Osteoblast (primary cell): ENCODE results near the gene TSACC. TPM values are rescaled to one million over a fixed set of nuclear protein-coding genes. Genes with fewer than 3 reads are reported as not detected.

Experiments used
- DNase-seq: peaks from one replicate; pipeline ENCODE4 v3.0.0; 2011; ENCODE audit warnings: low spot score, mixed read lengths; ENCODE audit not compliant: insufficient read length; ENCODE audit errors: missing footprints
- H2AFZ ChIP-seq: 2 replicates; pipeline ENCODE4 v1.6.0; 2011; ENCODE audit warnings: mild to moderate bottlenecking, low read length
- H3K27ac ChIP-seq: 2 replicates; pipeline ENCODE4 v1.5.1; 2011; ENCODE audit warnings: mild to moderate bottlenecking, low read depth, low read length, moderate library complexity
- H3K27me3 ChIP-seq: 2 replicates; pipeline ENCODE4 v1.6.0; 2012; ENCODE audit warnings: mild to moderate bottlenecking, control low read depth, inconsistent platforms, low read length, moderate library complexity; ENCODE audit not compliant: insufficient read depth
- H3K36me3 ChIP-seq: 2 replicates; pipeline ENCODE4 v1.5.1; 2011; ENCODE audit warnings: mild to moderate bottlenecking, low read length, control low read depth, moderate library complexity; ENCODE audit not compliant: insufficient read depth
- H3K4me1 ChIP-seq: 2 replicates; pipeline ENCODE4 v1.5.1; 2011; ENCODE audit warnings: mild to moderate bottlenecking, low read length, control low read depth, moderate library complexity; ENCODE audit not compliant: insufficient read depth
- H3K4me2 ChIP-seq: 2 replicates; pipeline ENCODE4 v1.6.0; 2011; ENCODE audit warnings: mild to moderate bottlenecking, low read length; ENCODE audit not compliant: insufficient read depth
- H3K4me3 ChIP-seq: fragments of 200-600 bp; sonication (generic); 3 replicates; pipeline ENCODE4 v1.5.1; 2012; ENCODE audit warnings: mild to moderate bottlenecking, low read length, inconsistent platforms; ENCODE audit not compliant: insufficient read depth
- H3K79me2 ChIP-seq: 2 replicates; pipeline ENCODE4 v1.6.0; 2012; ENCODE audit warnings: mild to moderate bottlenecking, low read length, control low read depth, inconsistent platforms; ENCODE audit not compliant: insufficient read depth
- H3K9me3 ChIP-seq: 2 replicates; pipeline ENCODE4 v1.5.1; 2011; ENCODE audit warnings: low read depth, low read length, control low read depth
- H4K20me1 ChIP-seq: 2 replicates; pipeline ENCODE4 v1.6.0; 2012; ENCODE audit warnings: mild to moderate bottlenecking, low read length, control low read depth; ENCODE audit not compliant: insufficient read depth
- CTCF ChIP-seq: IDR thresholded peaks from 2 replicates; pipeline ENCODE4 v1.5.1; 2011; ENCODE audit warnings: mild to moderate bottlenecking, low read depth, low read length, moderate library complexity; ENCODE audit errors: extremely low read depth
- total RNA-seq: library from RNA; depleted of rRNA; stranded (reverse); fragments of >200 nt; gene quantifications from 2 replicates; pipeline ENCODE4 v1.2.3, GENCODE V29; 2012

Gene TSACC
- total RNA-seq, 1 donor = 0.36 TPM

DNA sequence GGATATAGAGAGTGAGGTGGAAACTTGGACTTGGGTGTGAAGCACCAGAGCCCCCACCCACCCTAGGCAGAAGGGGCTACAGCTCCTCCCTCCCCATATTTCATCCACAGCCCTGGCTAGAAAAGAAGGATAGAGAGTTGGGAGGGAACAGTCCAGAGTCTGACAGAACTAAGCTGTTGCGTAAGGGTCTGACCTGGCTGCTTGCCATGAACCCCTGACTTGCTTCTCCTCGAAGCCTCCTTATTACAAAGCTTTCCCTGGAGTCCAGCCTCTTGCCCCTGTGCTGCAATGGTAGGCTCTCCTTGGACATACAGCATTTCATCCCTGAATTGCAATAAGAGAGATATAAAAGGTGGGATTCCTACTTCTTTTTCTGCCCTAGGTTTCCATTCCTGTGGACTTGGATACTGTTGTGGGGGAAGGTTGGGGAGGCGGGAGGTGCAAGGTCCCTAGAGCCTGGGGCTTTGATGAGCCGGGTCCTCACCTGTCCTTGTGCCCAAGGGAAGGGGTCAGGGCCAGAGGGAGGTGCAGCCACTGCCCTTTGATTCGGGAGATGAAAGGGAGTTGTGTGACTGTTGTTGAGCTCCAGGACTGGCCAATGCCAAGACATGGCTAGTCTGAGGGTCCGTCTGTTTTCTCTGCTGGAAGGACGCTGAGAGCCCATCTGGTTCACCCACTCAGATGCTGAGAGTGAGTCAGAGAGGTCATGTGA, 33.4 kb downstream of the TSACC start:
- Histone ChIP-seq H3K9me3 (no peaks in the 10 kb centered on the region), H3K27ac (no peak overlapping the region), H3K79me2 (no peaks in the 10 kb centered on the region), H2AFZ (no peak overlapping the region), H4K20me1 (no peaks in the 10 kb centered on the region), H3K4me3 (no peak overlapping the region), H3K27me3 (peaks cover 37% of the 10 kb centered on the region), H3K4me1 (peaks cover 10% of the 10 kb centered on the region), H3K4me2 (no peak overlapping the region), H3K36me3 (no peaks in the 10 kb centered on the region)
- peak; percentile 91 for DNase-seq
- no peak for TF ChIP-seq CTCF

- Histone ChIP-seq H2AFZ (no peak overlapping the region), H4K20me1 (no peaks in the 10 kb centered on the region), H3K4me2 (no peak overlapping the region), H3K79me2 (no peaks in the 10 kb centered on the region), H3K36me3 (no peaks in the 10 kb centered on the region), H3K27me3 (peaks cover 36% of the 10 kb centered on the region), H3K4me3 (no peak overlapping the region), H3K27ac (no peak overlapping the region), H3K9me3 (no peaks in the 10 kb centered on the region), H3K4me1 (peaks cover 10% of the 10 kb centered on the region)
- TF ChIP-seq CTCF = no peak
- DNase-seq = no peak
These were observed 33.9 kb downstream of the TSACC start for GRCh38 chr1:156372265-156372586.

DNA sequence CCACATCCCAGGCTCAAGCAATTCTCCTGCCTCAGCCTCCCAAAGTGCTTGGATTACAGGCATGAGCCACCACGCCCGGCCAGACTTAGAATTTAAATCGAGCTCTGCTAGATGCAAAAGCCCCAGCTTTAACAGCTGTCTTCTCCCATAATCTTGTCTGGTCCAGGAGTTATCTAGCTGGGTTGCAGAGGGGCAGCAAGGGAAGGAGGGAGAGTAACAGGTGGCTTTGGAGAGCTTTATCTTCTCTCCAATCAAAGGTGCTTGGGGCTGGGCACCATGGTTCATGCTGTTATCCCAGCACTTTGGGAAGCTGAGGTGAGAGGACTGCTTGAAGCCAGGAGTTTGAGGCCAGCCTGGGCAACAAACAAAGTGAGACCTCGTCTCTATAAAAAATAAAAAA, 34.5 kb downstream of the TSACC start:
- no peak overlapping the region for H2AFZ ChIP-seq
- no peak overlapping the region for H3K4me2 ChIP-seq
- no peak for TF ChIP-seq CTCF
- H3K27ac ChIP-seq = no peak overlapping the region
- DNase-seq = peak; percentile 38
- H3K27me3 ChIP-seq = peaks cover 31% of the 10 kb centered on the region
- H3K79me2 ChIP-seq = no peaks in the 10 kb centered on the region
- H3K4me1 ChIP-seq = peaks cover 10% of the 10 kb centered on the region
- no peak overlapping the region for H3K4me3 ChIP-seq
- no peaks in the 10 kb centered on the region for H3K36me3 ChIP-seq
- H3K9me3 ChIP-seq = no peaks in the 10 kb centered on the region
- no peaks in the 10 kb centered on the region for H4K20me1 ChIP-seq

DNA sequence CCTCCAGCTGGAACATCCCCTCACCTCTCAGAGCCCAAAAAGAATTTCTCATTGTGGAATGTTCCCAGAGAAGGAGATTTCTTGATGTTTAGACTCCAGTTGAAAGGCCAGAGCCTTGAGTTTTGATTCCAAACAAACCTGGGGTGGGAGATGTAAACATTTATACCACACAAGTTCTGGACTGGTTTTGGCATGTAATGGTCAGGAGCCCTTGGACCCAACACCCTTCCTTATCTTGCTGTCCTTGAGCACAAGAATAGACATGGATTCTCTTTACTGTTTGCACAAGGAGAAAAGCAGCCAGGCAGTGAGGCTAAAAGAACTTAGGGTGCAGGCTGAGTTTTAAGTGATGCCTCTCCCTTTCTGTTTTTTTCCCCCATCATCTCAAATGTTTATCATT, 35.2 kb downstream of the TSACC start:
- Histone ChIP-seq H3K4me3 (no peak overlapping the region), H3K4me1 (peaks cover 10% of the 10 kb centered on the region), H3K9me3 (no peaks in the 10 kb centered on the region), H3K36me3 (no peaks in the 10 kb centered on the region), H3K27me3 (peaks cover 25% of the 10 kb centered on the region), H2AFZ (no peak overlapping the region), H4K20me1 (no peaks in the 10 kb centered on the region), H3K4me2 (no peak overlapping the region), H3K27ac (no peak overlapping the region), H3K79me2 (no peaks in the 10 kb centered on the region)
- peak; percentile 44 for DNase-seq
- TF ChIP-seq CTCF = no peak
